ENCODE measurements around the gene PACSIN2. TPM values are rescaled to one million over a fixed set of nuclear protein-coding genes. Genes with fewer than 3 reads are reported as not detected.
"Not testable (repeated sequence)": the region's sequence is repeated elsewhere in the genome, so short reads cannot be mapped to it uniquely, and the experiment has no call there.

The PACSIN2 gene
- total RNA-seq, 2 experiments from 2014 or later: 33.5 to 35.1 TPM

- ChIA-PET POLR2A (interaction anchor here (0.8 kb wide), 1 partner anchor 11 kb away, joined by 3 read pairs; no protein-coding TSS in a partner anchor), CTCF (no interaction called here)
- Mint-ChIP-seq H3K27me3 (no peaks in the 10 kb centered on the region), H3K9me3 (no peaks in the 10 kb centered on the region), H3K4me3 (no peak overlapping the region), H3K36me3 (ENCODE audit: low read depth) (no peaks in the 10 kb centered on the region), H3K4me1 (peaks cover 30% of the 10 kb centered on the region), H3K27ac (no peak overlapping the region)
- no peak for DNase-seq
Measured at GRCh38 chr22:42928969-42929837, 85.7 kb downstream of the PACSIN2 start.

- no peaks in the 10 kb centered on the region for H3K9me3 Mint-ChIP-seq
- ChIA-PET POLR2A (no interaction called here), CTCF (no interaction called here)
- H3K36me3 Mint-ChIP-seq (ENCODE audit: low read depth): no peaks in the 10 kb centered on the region
- peaks cover 20% of the 10 kb centered on the region for H3K4me1 Mint-ChIP-seq
- H3K4me3 Mint-ChIP-seq: no peak overlapping the region
- H3K27ac Mint-ChIP-seq: no peak overlapping the region
- H3K27me3 Mint-ChIP-seq: no peaks in the 10 kb centered on the region
- DNase-seq: no peak
Measured at GRCh38 chr22:42927966-42928365, 87.0 kb downstream of the PACSIN2 start.

- ChIA-PET CTCF (no interaction called here), POLR2A (interaction anchor here (0.6 kb wide), 1 partner anchor 69 kb away, joined by 4 read pairs; no protein-coding TSS in a partner anchor)
- no peak overlapping the region for H3K27ac Mint-ChIP-seq
- H3K27me3 Mint-ChIP-seq: no peaks in the 10 kb centered on the region
- no peak overlapping the region for H3K4me3 Mint-ChIP-seq
- DNase-seq: no peak
- no peaks in the 10 kb centered on the region for H3K9me3 Mint-ChIP-seq
- H3K36me3 Mint-ChIP-seq (ENCODE audit: low read depth): no peaks in the 10 kb centered on the region
- peaks cover 10% of the 10 kb centered on the region for H3K4me1 Mint-ChIP-seq
Measured at GRCh38 chr22:42926768-42927167, 88.2 kb downstream of the PACSIN2 start.

- DNase-seq: no peak
- H3K4me1 Mint-ChIP-seq: peaks cover 4% of the 10 kb centered on the region
- no peaks in the 10 kb centered on the region for H3K27me3 Mint-ChIP-seq
- no peak overlapping the region for H3K4me3 Mint-ChIP-seq
- POLR2A ChIA-PET: no interaction called here
- CTCF ChIA-PET: no interaction called here
- no peaks in the 10 kb centered on the region for H3K9me3 Mint-ChIP-seq
- no peak overlapping the region for H3K27ac Mint-ChIP-seq
- H3K36me3 Mint-ChIP-seq (ENCODE audit: low read depth): no peaks in the 10 kb centered on the region
Measured at GRCh38 chr22:42926104-42926503, 88.8 kb downstream of the PACSIN2 start.

- POLR2A ChIA-PET: no interaction called here
- Mint-ChIP-seq H3K9me3 (no peaks in the 10 kb centered on the region), H3K4me1 (peaks cover 3% of the 10 kb centered on the region), H3K27ac (no peak overlapping the region), H3K27me3 (no peaks in the 10 kb centered on the region), H3K36me3 (ENCODE audit: low read depth) (no peaks in the 10 kb centered on the region), H3K4me3 (no peak overlapping the region)
- CTCF ChIA-PET: no interaction called here
- no peak for DNase-seq
Measured at GRCh38 chr22:42925598-42925997, 89.4 kb downstream of the PACSIN2 start.

GRCh38 chr22:42925031-42925430 is 89.9 kb downstream of the PACSIN2 start:
- H3K9me3 Mint-ChIP-seq; DNase-seq; H3K27ac Mint-ChIP-seq; H3K36me3 Mint-ChIP-seq (ENCODE audit: low read depth); CTCF ChIA-PET; H3K4me1 Mint-ChIP-seq; H3K4me3 Mint-ChIP-seq; H3K27me3 Mint-ChIP-seq: not testable (repeated sequence)
- POLR2A ChIA-PET: interaction anchor here (0.7 kb wide), 1 partner anchor 10 kb away, joined by 3 read pairs; no protein-coding TSS in a partner anchor

GRCh38 chr22:42924436-42924835 is 90.5 kb downstream of the PACSIN2 start:
- Mint-ChIP-seq H3K4me1 (peaks cover 3% of the 10 kb centered on the region), H3K4me3 (no peak overlapping the region), H3K27me3 (no peaks in the 10 kb centered on the region), H3K9me3 (no peaks in the 10 kb centered on the region), H3K36me3 (ENCODE audit: low read depth) (no peaks in the 10 kb centered on the region), H3K27ac (no peak overlapping the region)
- ChIA-PET POLR2A (no interaction called here), CTCF (no interaction called here)
- DNase-seq: no peak

GRCh38 chr22:42922374-42923191 is 92.4 kb downstream of the PACSIN2 start:
- no peak overlapping the region for H3K27ac Mint-ChIP-seq
- POLR2A ChIA-PET: no interaction called here
- no peaks in the 10 kb centered on the region for H3K36me3 Mint-ChIP-seq (ENCODE audit: low read depth)
- peaks cover 3% of the 10 kb centered on the region for H3K4me1 Mint-ChIP-seq
- CTCF ChIA-PET: no interaction called here
- H3K27me3 Mint-ChIP-seq: no peaks in the 10 kb centered on the region
- no peak overlapping the region for H3K4me3 Mint-ChIP-seq
- no peaks in the 10 kb centered on the region for H3K9me3 Mint-ChIP-seq
- no peak for DNase-seq

GRCh38 chr22:42920101-42920820 is 94.7 kb downstream of the PACSIN2 start:
- POLR2A ChIA-PET: no interaction called here
- CTCF ChIA-PET: interaction anchor here (1.9 kb wide), 1 partner anchor 140 kb away, joined by 6 read pairs; no protein-coding TSS in a partner anchor
- H3K4me3 Mint-ChIP-seq: no peak overlapping the region
- no peak for DNase-seq
- H3K27ac Mint-ChIP-seq: no peak overlapping the region
- H3K9me3 Mint-ChIP-seq: no peaks in the 10 kb centered on the region
- no peaks in the 10 kb centered on the region for H3K27me3 Mint-ChIP-seq
- no peaks in the 10 kb centered on the region for H3K4me1 Mint-ChIP-seq
- H3K36me3 Mint-ChIP-seq (ENCODE audit: low read depth): no peaks in the 10 kb centered on the region

GRCh38 chr22:42919199-42919598 is 95.8 kb downstream of the PACSIN2 start:
- Mint-ChIP-seq H3K27ac (no peak overlapping the region), H3K9me3 (no peaks in the 10 kb centered on the region)

GRCh38 chr22:42918500-42918899 is 96.4 kb downstream of the PACSIN2 start:
- Mint-ChIP-seq H3K4me3 (no peak overlapping the region), H3K36me3 (ENCODE audit: low read depth) (no peaks in the 10 kb centered on the region), H3K27me3 (no peaks in the 10 kb centered on the region), H3K4me1 (no peaks in the 10 kb centered on the region), H3K9me3 (no peaks in the 10 kb centered on the region), H3K27ac (no peak overlapping the region)
- CTCF ChIA-PET: no interaction called here
- POLR2A ChIA-PET: interaction anchor here (0.8 kb wide), 1 partner anchor 11 kb away, joined by 3 read pairs; no protein-coding TSS in a partner anchor
- no peak for DNase-seq

More at GRCh38 chr22:42919199-42919598, 95.8 kb downstream of the PACSIN2 start:
- CTCF ChIA-PET: interaction anchor here (1.9 kb wide), 1 partner anchor 141 kb away, joined by 6 read pairs; no protein-coding TSS in a partner anchor
- no peaks in the 10 kb centered on the region for H3K27me3 Mint-ChIP-seq
- H3K36me3 Mint-ChIP-seq (ENCODE audit: low read depth): no peaks in the 10 kb centered on the region
- no peak for DNase-seq
- POLR2A ChIA-PET: no interaction called here
- no peak overlapping the region for H3K4me3 Mint-ChIP-seq
- no peaks in the 10 kb centered on the region for H3K4me1 Mint-ChIP-seq

GRCh38 chr22:42917358-42917757 is 97.6 kb downstream of the PACSIN2 start:
- POLR2A ChIA-PET; H3K4me1 Mint-ChIP-seq; H3K4me3 Mint-ChIP-seq; H3K27me3 Mint-ChIP-seq; H3K36me3 Mint-ChIP-seq (ENCODE audit: low read depth); CTCF ChIA-PET; H3K9me3 Mint-ChIP-seq; H3K27ac Mint-ChIP-seq; DNase-seq: not testable (repeated sequence)

All from activated CD4-positive, alpha-beta memory T cell treated with anti-CD3 and anti-CD28 coated beads, Interleukin-2, amount 10 ng/mL, durations not matched to agents 7 days and 5 days (primary cell).